Peyer's patch (tissue), 4 donors: Measurements from ENCODE around the gene SYNDIG1.

Experiments
- POLR2A ChIP-seq, 2 donors: fragments of 450-650 bp; IDR thresholded peaks; one replicate each; pipeline ENCODE4 v1.5.1; 2017; ENCODE audit warnings: antibody characterized with exemption in 2 of 2, mild to moderate bottlenecking in 2 of 2, moderate library complexity in 2 of 2
- TF ChIP-seq, protein P1 (sequence below), 6 experiments: fragments of 450-650 bp in 4 of 6; fragments of 200-600 bp in 2 of 6; sonication (generic) in 1 of 6; IDR thresholded peaks; one replicate each; pipeline ENCODE4 v1.5.1; 2017 to 2019; ENCODE audit warnings: antibody characterized with exemption in 6 of 6, mild to moderate bottlenecking in 3 of 6, moderate library complexity in 1 of 6

GRCh38 chr20:24469116-24469893 is at the start of gene SYNDIG1:
- TF ChIP-seq, protein P1, sequence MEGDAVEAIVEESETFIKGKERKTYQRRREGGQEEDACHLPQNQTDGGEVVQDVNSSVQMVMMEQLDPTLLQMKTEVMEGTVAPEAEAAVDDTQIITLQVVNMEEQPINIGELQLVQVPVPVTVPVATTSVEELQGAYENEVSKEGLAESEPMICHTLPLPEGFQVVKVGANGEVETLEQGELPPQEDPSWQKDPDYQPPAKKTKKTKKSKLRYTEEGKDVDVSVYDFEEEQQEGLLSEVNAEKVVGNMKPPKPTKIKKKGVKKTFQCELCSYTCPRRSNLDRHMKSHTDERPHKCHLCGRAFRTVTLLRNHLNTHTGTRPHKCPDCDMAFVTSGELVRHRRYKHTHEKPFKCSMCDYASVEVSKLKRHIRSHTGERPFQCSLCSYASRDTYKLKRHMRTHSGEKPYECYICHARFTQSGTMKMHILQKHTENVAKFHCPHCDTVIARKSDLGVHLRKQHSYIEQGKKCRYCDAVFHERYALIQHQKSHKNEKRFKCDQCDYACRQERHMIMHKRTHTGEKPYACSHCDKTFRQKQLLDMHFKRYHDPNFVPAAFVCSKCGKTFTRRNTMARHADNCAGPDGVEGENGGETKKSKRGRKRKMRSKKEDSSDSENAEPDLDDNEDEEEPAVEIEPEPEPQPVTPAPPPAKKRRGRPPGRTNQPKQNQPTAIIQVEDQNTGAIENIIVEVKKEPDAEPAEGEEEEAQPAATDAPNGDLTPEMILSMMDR (IDR thresholded peaks at IDR 0.05) = no peak
- TF ChIP-seq POLR2A (IDR thresholded peaks at IDR 0.05) = no peak
